CD1c-positive myeloid dendritic cell (primary cell): ENCODE measurements around the gene ADGRB3.

Experiments used
- DNase-seq: peaks from one replicate; pipeline ENCODE4 v3.0.0-alpha.2; 2016; ENCODE audit errors: extremely low spot score

Gene ADGRB3

GRCh38 chr6:69331886-69332285 lies 696.8 kb downstream of the ADGRB3 start:
- no peak for DNase-seq

- no peak for DNase-seq
These were observed 702.2 kb downstream of the ADGRB3 start for GRCh38 chr6:69337311-69337710.

GRCh38 chr6:69338431-69339162 lies 703.5 kb downstream of the ADGRB3 start:
- no peak for DNase-seq

- no peak for DNase-seq
These were observed 704.1 kb downstream of the ADGRB3 start for GRCh38 chr6:69339163-69339550.

GRCh38 chr6:69340196-69340595 lies 705.1 kb downstream of the ADGRB3 start:
- no peak for DNase-seq

- no peak for DNase-seq
These were observed 708.8 kb downstream of the ADGRB3 start for GRCh38 chr6:69343851-69344250.

GRCh38 chr6:69349771-69350170 lies 714.7 kb downstream of the ADGRB3 start:
- DNase-seq: no peak

GRCh38 chr6:69362209-69362608 lies 727.1 kb downstream of the ADGRB3 start:
- DNase-seq: no peak

- no peak for DNase-seq
These were observed 731.7 kb downstream of the ADGRB3 start for GRCh38 chr6:69366831-69367230.

GRCh38 chr6:69368613-69369012 lies 733.5 kb downstream of the ADGRB3 start:
- DNase-seq: no peak

- DNase-seq: no peak
These were observed 735.7 kb downstream of the ADGRB3 start for GRCh38 chr6:69370763-69371162.

GRCh38 chr6:69378326-69378725 lies 743.2 kb downstream of the ADGRB3 start:
- DNase-seq: no peak

GRCh38 chr6:69379518-69379917 lies 744.4 kb downstream of the ADGRB3 start:
- no peak for DNase-seq

- no peak for DNase-seq
These were observed 748.5 kb downstream of the ADGRB3 start for GRCh38 chr6:69383627-69384026.

- DNase-seq: no peak
These were observed 751.3 kb downstream of the ADGRB3 start for GRCh38 chr6:69386426-69386825.

GRCh38 chr6:69390125-69390524 lies 755.0 kb downstream of the ADGRB3 start:
- DNase-seq: no peak

GRCh38 chr6:69391106-69391505 lies 756.0 kb downstream of the ADGRB3 start:
- no peak for DNase-seq

GRCh38 chr6:69392745-69393144 lies 757.7 kb downstream of the ADGRB3 start:
- no peak for DNase-seq

GRCh38 chr6:69398311-69398710 lies 763.2 kb downstream of the ADGRB3 start:
- no peak for DNase-seq

GRCh38 chr6:69398729-69399128 lies 763.6 kb downstream of the ADGRB3 start:
- DNase-seq: no peak

GRCh38 chr6:69408886-69409285 lies 773.8 kb downstream of the ADGRB3 start:
- DNase-seq: no peak

- no peak for DNase-seq
These were observed 781.7 kb downstream of the ADGRB3 start for GRCh38 chr6:69416776-69417175.

- DNase-seq: no peak
These were observed 786.2 kb downstream of the ADGRB3 start for GRCh38 chr6:69421269-69421668.

GRCh38 chr6:69422020-69422419 lies 786.9 kb downstream of the ADGRB3 start:
- no peak for DNase-seq
